HEK293T (cell line): ENCODE data around the gene PKNOX1.
"Not testable (repeated sequence)": the region's sequence is repeated elsewhere in the genome, so short reads cannot be mapped to it uniquely, and the experiment has no call there.

Experiments
- ARNT ChIP-seq: fragments of 450-650 bp; IDR thresholded peaks from 2 replicates; pipeline ENCODE4 v1.6.1; 2017; ENCODE audit warnings: mild to moderate bottlenecking
- BHLHE40 ChIP-seq: fragments of 450-650 bp; IDR thresholded peaks from 2 replicates; pipeline ENCODE4 v1.6.1; 2016; ENCODE audit warnings: mild to moderate bottlenecking, moderate library complexity, borderline replicate concordance
- CTBP1 ChIP-seq: fragments of 450-650 bp; IDR thresholded peaks from 2 replicates; pipeline ENCODE4 v1.6.1; 2016; ENCODE audit warnings: borderline replicate concordance
- ELF4 ChIP-seq: fragments of 450-650 bp; IDR thresholded peaks from 2 replicates; pipeline ENCODE4 v1.6.1; 2017; ENCODE audit warnings: antibody characterized with exemption
- FOXA1 ChIP-seq: fragments of 450-650 bp; IDR thresholded peaks from 2 replicates; pipeline ENCODE4 v1.6.1; 2016; ENCODE audit warnings: mild to moderate bottlenecking
- FOXM1 ChIP-seq: fragments of 450-650 bp; IDR thresholded peaks from 2 replicates; pipeline ENCODE4 v1.6.1; 2017; ENCODE audit warnings: mild to moderate bottlenecking, borderline replicate concordance
- LEF1 ChIP-seq: fragments of 450-650 bp; IDR thresholded peaks from 2 replicates; pipeline ENCODE4 v1.6.1; 2017; ENCODE audit warnings: mild to moderate bottlenecking, borderline replicate concordance
- SP1 ChIP-seq: fragments of 450-650 bp; IDR thresholded peaks from 2 replicates; pipeline ENCODE4 v1.6.1; 2017
- TARDBP ChIP-seq: fragments of 450-650 bp; IDR thresholded peaks from 2 replicates; pipeline ENCODE4 v1.6.1; 2016
- TF ChIP-seq, protein P1 (sequence below): fragments of 450-650 bp; IDR thresholded peaks from 2 replicates; pipeline ENCODE4 v1.6.1; 2016

DNA sequence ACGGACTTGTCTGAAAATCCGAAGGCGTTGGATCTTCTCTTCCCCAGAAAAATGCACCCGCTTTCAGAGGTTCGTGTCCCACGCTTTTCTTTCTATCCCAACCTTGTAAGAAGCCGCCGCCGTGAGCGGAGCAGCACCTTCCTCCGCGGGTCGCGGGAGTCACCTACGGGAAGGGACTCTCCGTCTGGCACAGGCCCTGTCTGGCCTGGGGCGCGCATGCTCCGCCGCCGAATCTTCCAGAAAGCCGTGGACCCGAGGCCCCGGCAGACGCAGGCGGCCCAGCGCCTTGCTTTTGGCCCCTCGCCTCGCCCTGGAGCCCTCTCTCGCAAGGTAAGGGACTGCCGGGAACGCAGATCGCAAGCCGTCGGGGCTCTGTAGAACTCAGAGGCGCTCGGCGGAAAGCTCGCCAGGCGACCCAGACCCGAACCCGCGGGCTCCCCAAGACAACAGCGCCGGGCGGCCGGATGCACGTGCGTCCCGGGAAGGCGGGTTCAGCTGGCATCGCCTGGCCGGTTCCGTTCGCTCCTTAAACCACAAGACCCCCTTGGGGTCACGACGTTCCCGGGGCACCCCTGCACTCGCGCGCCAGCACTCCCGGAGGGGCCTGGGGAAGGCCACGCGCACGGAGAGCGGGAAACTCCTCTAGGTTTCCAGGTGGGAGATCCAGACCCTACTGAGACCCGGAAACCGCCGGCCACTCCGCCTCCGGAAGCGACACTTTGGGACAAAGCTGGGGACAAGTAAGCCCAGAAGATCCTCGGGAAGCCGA is 100.2 kb downstream of the PKNOX1 start:
- TF ChIP-seq ARNT, CTBP1, TARDBP, LEF1, SP1, ELF4, FOXM1, BHLHE40, FOXA1: not testable (repeated sequence)
- TF ChIP-seq, protein P1, sequence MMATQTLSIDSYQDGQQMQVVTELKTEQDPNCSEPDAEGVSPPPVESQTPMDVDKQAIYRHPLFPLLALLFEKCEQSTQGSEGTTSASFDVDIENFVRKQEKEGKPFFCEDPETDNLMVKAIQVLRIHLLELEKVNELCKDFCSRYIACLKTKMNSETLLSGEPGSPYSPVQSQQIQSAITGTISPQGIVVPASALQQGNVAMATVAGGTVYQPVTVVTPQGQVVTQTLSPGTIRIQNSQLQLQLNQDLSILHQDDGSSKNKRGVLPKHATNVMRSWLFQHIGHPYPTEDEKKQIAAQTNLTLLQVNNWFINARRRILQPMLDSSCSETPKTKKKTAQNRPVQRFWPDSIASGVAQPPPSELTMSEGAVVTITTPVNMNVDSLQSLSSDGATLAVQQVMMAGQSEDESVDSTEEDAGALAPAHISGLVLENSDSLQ, result not testable (repeated sequence)
